SK-N-SH (cell line): Measurements from ENCODE around the gene TAF5L. TPM values are rescaled to one million over a fixed set of nuclear protein-coding genes. Genes with fewer than 3 reads are reported as not detected.

Source experiments
- CTCF ChIA-PET: fragments of 300-600, 350-600 bp; formaldehyde crosslinking; extraction: SDS; loops from one replicate; lab custom pipeline; 2021; lab: Yijun Ruan, JAX
- POLR2A ChIA-PET: fragments of 350-600 bp; sonication (Branson Sonifier 250); formaldehyde crosslinking; extraction: SDS; loops from one replicate; lab custom pipeline; 2020; ENCODE audit warnings: antibody characterized with exemption, inconsistent platforms; lab: Yijun Ruan, JAX
- DNase-seq: peaks from one replicate; pipeline ENCODE4 v3.0.0; 2012
- H2AFZ ChIP-seq: fragments of 200-600 bp; sonication (generic); 2 replicates; pipeline ENCODE4 v1.8.1; 2016; ENCODE audit warnings: antibody characterized with exemption, mild to moderate bottlenecking, low read depth
- H3F3A ChIP-seq: fragments of 200-600 bp; sonication (generic); replicated peaks from 2 replicates; pipeline ENCODE3; 2016; ENCODE audit warnings: antibody characterized with exemption, mild to moderate bottlenecking; ENCODE audit not compliant: insufficient read depth
- H3K27ac ChIP-seq, 2 experiments: fragments of 200-500 bp in 1 of 2; fragments of 200-600 bp in 1 of 2; sonication (Bioruptor generic) in 1 of 2; sonication (generic), shearing (Covaris generic) in 1 of 2; 2 replicates each; pipeline versions ENCODE4 v1.5.1 to v1.6.1; 2014 to 2016; ENCODE audit warnings: low read depth in 2 of 2, inconsistent platforms in 1 of 2, low read length in 1 of 2, mild to moderate bottlenecking in 1 of 2, mixed read lengths in 1 of 2
- H3K27me3 ChIP-seq: fragments of 200-600 bp; sonication (generic), shearing (Covaris generic); 2 replicates; pipeline ENCODE4 v1.6.1; 2016; ENCODE audit warnings: mixed run types; ENCODE audit not compliant: insufficient read depth
- H3K36me3 ChIP-seq, 2 experiments: fragments of 200-500 bp in 1 of 2; fragments of 200-600 bp in 1 of 2; sonication (Bioruptor generic) in 1 of 2; sonication (generic) in 1 of 2; replicated peaks in 1 of 2; 2 replicates each; pipeline versions ENCODE3 to v1.5.1; 2014 to 2016; ENCODE audit warnings: low read length in 1 of 2, mild to moderate bottlenecking in 1 of 2; ENCODE audit not compliant: insufficient read depth in 2 of 2, control insufficient read depth in 1 of 2
- H3K4me1 ChIP-seq, 2 experiments: fragments of 200-500 bp in 1 of 2; fragments of 200-600 bp in 1 of 2; sonication (Bioruptor generic) in 1 of 2; sonication (generic), shearing (Covaris generic) in 1 of 2; 2 replicates each; pipeline versions ENCODE4 v1.5.1 to v1.6.1; 2014 to 2016; ENCODE audit warnings: low read depth in 1 of 2, low read length in 1 of 2, mixed run types in 1 of 2; ENCODE audit not compliant: insufficient read depth in 2 of 2, control insufficient read depth in 1 of 2
- H3K4me2 ChIP-seq: fragments of 200-600 bp; sonication (generic), shearing (Covaris generic); 2 replicates; pipeline ENCODE4 v1.6.1; 2017; ENCODE audit warnings: mixed run types
- H3K4me3 ChIP-seq, 2 experiments: fragments of 200-500 bp in 1 of 2; fragments of 200-600 bp in 1 of 2; sonication (Bioruptor generic) in 1 of 2; sonication (generic), shearing (Covaris generic) in 1 of 2; 2 replicates each; pipeline versions ENCODE4 v1.5.1 to v1.8.1; 2014 to 2016; ENCODE audit warnings: low read depth in 2 of 2, inconsistent platforms in 1 of 2, low read length in 1 of 2, mild to moderate bottlenecking in 1 of 2, mixed read lengths in 1 of 2, moderate library complexity in 1 of 2
- H3K79me2 ChIP-seq: fragments of 200-600 bp; sonication (generic); 2 replicates; pipeline ENCODE4 v1.8.1; 2017; ENCODE audit warnings: mild to moderate bottlenecking; ENCODE audit not compliant: insufficient read depth
- H3K9ac ChIP-seq: fragments of 200-600 bp; sonication (generic); 2 replicates; pipeline ENCODE4 v1.6.1; 2017; ENCODE audit warnings: mixed run types
- H3K9me2 ChIP-seq: fragments of 200-600 bp; sonication (generic); 2 replicates; pipeline ENCODE4 v1.6.1; 2017; ENCODE audit warnings: mixed run types
- H3K9me3 ChIP-seq: fragments of 200-600 bp; sonication (generic); 2 replicates; pipeline ENCODE4 v1.6.1; 2017; ENCODE audit warnings: mixed run types, mild to moderate bottlenecking, moderate library complexity
- H4K20me1 ChIP-seq: fragments of 200-600 bp; sonication (generic); 2 replicates; pipeline ENCODE4 v1.6.1; 2017; ENCODE audit warnings: mild to moderate bottlenecking, mixed run types; ENCODE audit not compliant: insufficient read depth
- CHD2 ChIP-seq: fragments of 150-350 bp; IDR thresholded peaks from 2 replicates; pipeline ENCODE4 v1.6.1; 2018; ENCODE audit warnings: low read length; ENCODE audit not compliant: partially characterized antibody
- FOXM1 ChIP-seq: IDR thresholded peaks from 2 replicates; pipeline ENCODE4 v1.4.0; 2012; ENCODE audit warnings: low read depth, mild to moderate bottlenecking
- GATA2 ChIP-seq: sonication (generic); formaldehyde crosslinking; IDR thresholded peaks from 2 replicates; pipeline ENCODE4 v1.5.0; 2020; ENCODE audit warnings: mild to moderate bottlenecking, missing genetic modification reagents
- IRF3 ChIP-seq: fragments of 150-350 bp; IDR thresholded peaks from 2 replicates; pipeline ENCODE4 v1.6.1; 2016; ENCODE audit warnings: mild to moderate bottlenecking, low read depth, low read length
- MAX ChIP-seq: IDR thresholded peaks from 2 replicates; pipeline ENCODE4 v1.4.0; 2012; ENCODE audit warnings: low read depth
- MEF2A ChIP-seq: IDR thresholded peaks from 2 replicates; pipeline ENCODE4 v1.4.0; 2012; ENCODE audit warnings: low read depth, borderline replicate concordance
- MXI1 ChIP-seq: IDR thresholded peaks from 2 replicates; pipeline ENCODE4 v1.6.1; 2012; ENCODE audit warnings: mild to moderate bottlenecking, low read depth, low read length, improper control_type of control experiment
- NFIC ChIP-seq: IDR thresholded peaks from 2 replicates; pipeline ENCODE4 v1.4.0; 2012; ENCODE audit warnings: borderline replicate concordance
- NRF1 ChIP-seq: IDR thresholded peaks from 2 replicates; pipeline ENCODE4 v1.6.1; 2012; ENCODE audit warnings: low read depth, mild to moderate bottlenecking, low read length
- PBX3 ChIP-seq: IDR thresholded peaks from 2 replicates; pipeline ENCODE4; 2012
- RFX5 ChIP-seq: IDR thresholded peaks from 2 replicates; pipeline ENCODE4 v1.6.1; 2012; ENCODE audit warnings: mild to moderate bottlenecking, improper control_type of control experiment, low read length
- RXRA ChIP-seq: IDR thresholded peaks from 2 replicates; pipeline ENCODE4 v1.4.0; 2012; ENCODE audit warnings: low read depth, mild to moderate bottlenecking, borderline replicate concordance
- SIN3A ChIP-seq: IDR thresholded peaks from 2 replicates; pipeline ENCODE4 v1.6.1; 2012; ENCODE audit warnings: low read depth, mild to moderate bottlenecking, low read length, moderate library complexity, borderline replicate concordance
- TAF1 ChIP-seq: IDR thresholded peaks from 2 replicates; pipeline ENCODE4 v1.6.1; 2012; ENCODE audit warnings: low read depth, mild to moderate bottlenecking, low read length, moderate library complexity, borderline replicate concordance
- WGBS: methylation state at CpG from one replicate; pipeline ENCODE4 v1.1.6; 2017; ENCODE audit warnings: low lambda C conversion rate; 5-methylcytosine and 5-hydroxymethylcytosine counted together
- polyA plus RNA-seq, 3 experiments: library from polyadenylated mRNA; depleted of rRNA; stranded (reverse); fragments of >200 nt; gene quantifications; 2 replicates each; pipeline ENCODE4 v1.2.3, GENCODE V29; 2012
- TF ChIP-seq, protein P1 (sequence below): IDR thresholded peaks from 2 replicates; pipeline ENCODE4 v1.4.0; 2012; ENCODE audit warnings: low read depth, borderline replicate concordance

The TAF5L gene
- polyA plus RNA-seq, 1 of the 3 experiments (the other 2 are of a cell fraction): 17.1 TPM

DNA sequence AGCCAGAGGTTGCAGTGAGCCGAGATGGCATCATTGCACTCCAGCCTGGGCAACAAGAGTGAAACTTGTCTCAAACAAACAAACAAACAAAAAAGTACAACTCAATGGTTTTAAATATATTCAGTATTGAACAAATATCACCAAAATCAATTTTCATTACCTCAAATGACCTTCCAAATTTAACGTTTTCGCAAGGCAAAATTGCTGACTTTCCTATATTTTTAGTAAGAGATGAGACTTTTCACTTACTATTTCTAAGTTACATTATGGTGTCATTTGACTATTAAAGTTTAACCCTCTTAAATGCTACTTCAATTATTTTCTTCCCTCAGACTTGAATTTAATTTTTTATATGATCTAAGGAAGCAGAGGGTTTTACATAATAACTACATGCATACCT is 44.4 kb downstream of the TAF5L start:
- TF ChIP-seq CHD2: no peak
- TF ChIP-seq, protein P1, sequence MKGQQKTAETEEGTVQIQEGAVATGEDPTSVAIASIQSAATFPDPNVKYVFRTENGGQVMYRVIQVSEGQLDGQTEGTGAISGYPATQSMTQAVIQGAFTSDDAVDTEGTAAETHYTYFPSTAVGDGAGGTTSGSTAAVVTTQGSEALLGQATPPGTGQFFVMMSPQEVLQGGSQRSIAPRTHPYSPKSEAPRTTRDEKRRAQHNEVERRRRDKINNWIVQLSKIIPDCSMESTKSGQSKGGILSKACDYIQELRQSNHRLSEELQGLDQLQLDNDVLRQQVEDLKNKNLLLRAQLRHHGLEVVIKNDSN: no peak
- TF ChIP-seq NFIC: no peak
- TF ChIP-seq PBX3: no peak
- no peak for TF ChIP-seq RFX5
- no peak for TF ChIP-seq MAX
- TF ChIP-seq MEF2A: no peak
- TF ChIP-seq TAF1: no peak
- no peak for TF ChIP-seq FOXM1
- TF ChIP-seq RXRA: no peak
- no peak for TF ChIP-seq NRF1
- TF ChIP-seq GATA2 (CRISPR knock-in tag): no peak
- no peak for TF ChIP-seq SIN3A
- TF ChIP-seq IRF3: no peak
- TF ChIP-seq, all 33 proteins: peak for 0
- H3K4me3 ChIP-seq: no peak overlapping the region
- no peak for DNase-seq
- H3K79me2 ChIP-seq: no peaks in the 10 kb centered on the region
- H4K20me1 ChIP-seq: no peaks in the 10 kb centered on the region
- WGBS: 92% methylated on average over 3 of the region's 3 CpGs
- H3K9me3 ChIP-seq: no peaks in the 10 kb centered on the region
- no peak overlapping the region for H3K4me2 ChIP-seq
- ChIA-PET CTCF (no interaction called here), POLR2A (no interaction called here)
- H3K9me2 ChIP-seq: no peaks in the 10 kb centered on the region
- H3K27ac ChIP-seq: no peak overlapping the region
- H3K9ac ChIP-seq: no peak overlapping the region
- no peaks in the 10 kb centered on the region for H3F3A ChIP-seq
- H3K36me3 ChIP-seq: no peaks in the 10 kb centered on the region
- no peaks in the 10 kb centered on the region for H3K27me3 ChIP-seq
- H2AFZ ChIP-seq: no peak overlapping the region
- H3K4me1 ChIP-seq: peaks cover 0 to 8% of the 10 kb centered on the region in 2 experiments; a peak in 1 of 4 replicates

- DNase-seq: peak; percentile 58
- H3K4me3 ChIP-seq: no peak overlapping the region
- ChIA-PET CTCF (interaction anchor here (1.1 to 2.4 kb wide), 4 partner anchors 10 to 731 kb away, joined by 3 to 12 read pairs (median 4); partner anchors contain the start of gene ABCB10), POLR2A (no interaction called here)
- no peaks in the 10 kb centered on the region for H3K36me3 ChIP-seq
- H3K4me2 ChIP-seq: no peak overlapping the region; the same call in 1 of the 2 replicates
- H3K27me3 ChIP-seq: no peaks in the 10 kb centered on the region
- TF ChIP-seq MXI1 (0 out of 2 replicates have a peak, but pooled peaks have one; percentile 43), RXRA (no peak)
- no peaks in the 10 kb centered on the region for H3K9me3 ChIP-seq
- no peak overlapping the region; a peak in 1 of 4 replicates for H3K27ac ChIP-seq
- 51% methylated on average over 8 of the region's 9 CpGs for WGBS
- H3K79me2 ChIP-seq: no peaks in the 10 kb centered on the region
- H2AFZ ChIP-seq: peak overlapping the region; percentile 12; the same call in 1 of the 2 replicates
- no peaks in the 10 kb centered on the region for H4K20me1 ChIP-seq
- peaks cover 0 to 8% of the 10 kb centered on the region in 2 experiments; a peak in 1 of 4 replicates for H3K4me1 ChIP-seq
- no peak overlapping the region for H3K9ac ChIP-seq
- no peaks in the 10 kb centered on the region for H3K9me2 ChIP-seq
- no peaks in the 10 kb centered on the region for H3F3A ChIP-seq
Measured at GRCh38 chr1:229579059-229579673, 46.8 kb downstream of the TAF5L start.
